Measurements from ENCODE around the gene CDR2L.
A peak's percentile ranks its signal among the peaks of the same experiment; 100 is the strongest.
"Not testable (repeated sequence)": the region's sequence is repeated elsewhere in the genome, so short reads cannot be mapped to it uniquely, and the experiment has no call there.

CDR2L gene

GRCh38 chr17:75034236-75034908 lies 46.9 kb downstream of the CDR2L start:
- Histone ChIP-seq H3K4me2 (peak overlapping the region; percentile 79), H3K9ac (peak overlapping the region; percentile 89), H3K27ac (peak overlapping the region; percentile 87), H3K4me3 (peak overlapping the region; percentile 75), H3K36me3 (peaks cover 22% of the 10 kb centered on the region), H3K27me3 (peaks cover 39% of the 10 kb centered on the region), H4K20me1 (no peaks in the 10 kb centered on the region), H3K9me3 (peaks cover 22% of the 10 kb centered on the region), H3K4me1 (peaks cover 39% of the 10 kb centered on the region)
- no peak for TF ChIP-seq Cebpa-rat (IDR thresholded peaks at IDR 0.05)

- peaks cover 39% of the 10 kb centered on the region for H3K4me1 ChIP-seq
- no peak overlapping the region for H3K27ac ChIP-seq
- H3K9ac ChIP-seq, result no peak overlapping the region
- no peak for TF ChIP-seq Cebpa-rat (IDR thresholded peaks at IDR 0.05)
- H3K36me3 ChIP-seq, result peaks cover 46% of the 10 kb centered on the region
- peaks cover 39% of the 10 kb centered on the region for H3K27me3 ChIP-seq
- H3K4me2 ChIP-seq, result no peak overlapping the region
- H3K9me3 ChIP-seq, result no peaks in the 10 kb centered on the region
- H3K4me3 ChIP-seq, result no peak overlapping the region
- no peaks in the 10 kb centered on the region for H4K20me1 ChIP-seq
Observed at GRCh38 chr17:75036643-75037268, 49.3 kb downstream of the CDR2L start.

GRCh38 chr17:75039238-75039637 lies 51.8 kb downstream of the CDR2L start:
- H3K9ac ChIP-seq, result no peak overlapping the region

GRCh38 chr17:75041656-75042280 lies 54.3 kb downstream of the CDR2L start:
- peaks cover 53% of the 10 kb centered on the region for H3K36me3 ChIP-seq
- no peaks in the 10 kb centered on the region for H3K9me3 ChIP-seq
- H3K27ac ChIP-seq, result no peak overlapping the region
- no peak overlapping the region for H3K4me2 ChIP-seq
- H4K20me1 ChIP-seq, result peaks cover 13% of the 10 kb centered on the region; the same call in 1 of the 2 replicates
- no peak overlapping the region for H3K4me3 ChIP-seq
- TF ChIP-seq Cebpa-rat (IDR thresholded peaks at IDR 0.05), result no peak
- H3K4me1 ChIP-seq, result peaks cover 10% of the 10 kb centered on the region
- no peak overlapping the region for H3K9ac ChIP-seq
- no peaks in the 10 kb centered on the region for H3K27me3 ChIP-seq

More at GRCh38 chr17:75039238-75039637, 51.8 kb downstream of the CDR2L start:
- Histone ChIP-seq H3K27ac (no peak overlapping the region), H3K4me2 (no peak overlapping the region), H3K36me3 (peaks cover 55% of the 10 kb centered on the region), H3K4me1 (peaks cover 16% of the 10 kb centered on the region; the same call in 1 of the 2 replicates), H3K4me3 (no peak overlapping the region), H4K20me1 (peaks cover 8% of the 10 kb centered on the region; the same call in 1 of the 2 replicates), H3K27me3 (peaks cover 16% of the 10 kb centered on the region), H3K9me3 (no peaks in the 10 kb centered on the region)
- TF ChIP-seq Cebpa-rat (IDR thresholded peaks at IDR 0.05), result no peak

GRCh38 chr17:75043789-75044188 lies 56.4 kb downstream of the CDR2L start:
- H3K9ac ChIP-seq, H3K4me3 ChIP-seq, H3K4me2 ChIP-seq, H3K27ac ChIP-seq, H3K9me3 ChIP-seq, H3K27me3 ChIP-seq: not testable (repeated sequence)
- H3K36me3 ChIP-seq, result peaks cover 38% of the 10 kb centered on the region
- H3K4me1 ChIP-seq, result peaks cover 22% of the 10 kb centered on the region
- peaks cover 13% of the 10 kb centered on the region; the same call in 1 of the 2 replicates for H4K20me1 ChIP-seq

- Histone ChIP-seq H4K20me1 (peaks cover 13% of the 10 kb centered on the region; the same call in 1 of the 2 replicates), H3K9ac (no peak overlapping the region), H3K4me3 (no peak overlapping the region), H3K4me1 (peaks cover 27% of the 10 kb centered on the region), H3K9me3 (no peaks in the 10 kb centered on the region), H3K27me3 (no peaks in the 10 kb centered on the region), H3K36me3 (peaks cover 36% of the 10 kb centered on the region), H3K27ac (no peak overlapping the region), H3K4me2 (no peak overlapping the region)
- TF ChIP-seq Cebpa-rat (IDR thresholded peaks at IDR 0.05), result no peak
Observed at GRCh38 chr17:75044716-75045115, 57.3 kb downstream of the CDR2L start.

- H4K20me1 ChIP-seq, result peaks cover 13% of the 10 kb centered on the region; the same call in 1 of the 2 replicates
- peak overlapping the region; percentile 89 for H3K9ac ChIP-seq
- peak overlapping the region; percentile 91 for H3K4me2 ChIP-seq
- H3K36me3 ChIP-seq, result peaks cover 31% of the 10 kb centered on the region
- peaks cover 27% of the 10 kb centered on the region for H3K4me1 ChIP-seq
- not testable (repeated sequence) for H3K9me3 ChIP-seq, H3K27me3 ChIP-seq
- peak overlapping the region; percentile 97 for H3K4me3 ChIP-seq
- peak overlapping the region; percentile 81 for H3K27ac ChIP-seq
Observed at GRCh38 chr17:75045946-75046406, 58.5 kb downstream of the CDR2L start.

GRCh38 chr17:75046407-75047289 lies 59.2 kb downstream of the CDR2L start, which contains the start of the genes ATP5PD and KCTD2:
TSS of gene ATP5PD (minus strand) at chr17:75046969. CDS start at chr17:75042650, 4,319 bp downstream.
TSS of gene KCTD2 (plus strand) at chr17:75047225. CDS start at chr17:75047251, 26 bp downstream.
- Histone ChIP-seq H3K27ac (peak within 1 kb of the TSS; percentile 81), H3K27me3 (no peaks in the 10 kb centered on the region), H3K4me3 (peak within 1 kb of the TSS; percentile 97), H4K20me1 (peaks cover 13% of the 10 kb centered on the region; the same call in 1 of the 2 replicates), H3K4me2 (peak within 1 kb of the TSS; percentile 99), H3K9ac (peak within 1 kb of the TSS; percentile 89), H3K36me3 (peaks cover 28% of the 10 kb centered on the region), H3K9me3 (no peaks in the 10 kb centered on the region), H3K4me1 (peaks cover 27% of the 10 kb centered on the region)
- peak; percentile 21; the same call in 1 of the 2 replicates for TF ChIP-seq Cebpa-rat (IDR thresholded peaks at IDR 0.05)

All from BLaER1 (cell line).